ENCODE measurements around the gene PSMA6. TPM values are rescaled to one million over a fixed set of nuclear protein-coding genes. Genes with fewer than 3 reads are reported as not detected.
"Not testable (repeated sequence)": the region's sequence is repeated elsewhere in the genome, so short reads cannot be mapped to it uniquely, and the experiment has no call there.

The PSMA6 gene
- total RNA-seq, 6 experiments from 2014 or later: 186 to 233 (median 222) TPM

GRCh38 chr14:35298351-35298750, 6.2 kb downstream of the PSMA6 start:
- no peaks in the 10 kb centered on the region for H3K27me3 Mint-ChIP-seq (ENCODE audit: insufficient read depth)
- peaks cover 57% of the 10 kb centered on the region for H3K4me1 Mint-ChIP-seq (ENCODE audit: low read depth)
- H3K9me3 Mint-ChIP-seq: no peaks in the 10 kb centered on the region
- DNase-seq: no peak
- no peak for TF ChIP-seq CTCF (IDR thresholded peaks at IDR 0.05)
- no peak overlapping the region for H3K27ac Mint-ChIP-seq
- no peak overlapping the region for H3K4me3 Mint-ChIP-seq
- H3K36me3 Mint-ChIP-seq (ENCODE audit: low read depth): peaks cover 25% of the 10 kb centered on the region

GRCh38 chr14:35299708-35300107, 7.5 kb downstream of the PSMA6 start:
- Mint-ChIP-seq H3K4me3 (no peak overlapping the region), H3K4me1 (ENCODE audit: low read depth) (peaks cover 47% of the 10 kb centered on the region), H3K36me3 (ENCODE audit: low read depth) (peaks cover 20% of the 10 kb centered on the region), H3K27me3 (ENCODE audit: insufficient read depth) (no peaks in the 10 kb centered on the region), H3K9me3 (no peaks in the 10 kb centered on the region), H3K27ac (peak overlapping the region; percentile 59)
- TF ChIP-seq CTCF (IDR thresholded peaks at IDR 0.05): no peak
- no peak for DNase-seq

- Mint-ChIP-seq H3K4me1 (ENCODE audit: low read depth) (peaks cover 43% of the 10 kb centered on the region), H3K27me3 (ENCODE audit: insufficient read depth) (no peaks in the 10 kb centered on the region), H3K27ac (peak overlapping the region; percentile 59; the same call in 1 of the 2 replicates), H3K9me3 (no peaks in the 10 kb centered on the region), H3K4me3 (no peak overlapping the region), H3K36me3 (ENCODE audit: low read depth) (peaks cover 20% of the 10 kb centered on the region)
- no peak for TF ChIP-seq CTCF (IDR thresholded peaks at IDR 0.05)
- DNase-seq: no peak
Measured at GRCh38 chr14:35300228-35300627, 8.0 kb downstream of the PSMA6 start.

GRCh38 chr14:35301334-35301733, 9.2 kb downstream of the PSMA6 start:
- Mint-ChIP-seq H3K4me1 (ENCODE audit: low read depth) (peaks cover 43% of the 10 kb centered on the region), H3K36me3 (ENCODE audit: low read depth) (peaks cover 20% of the 10 kb centered on the region)
- H3K4me3 Mint-ChIP-seq; H3K27ac Mint-ChIP-seq; H3K27me3 Mint-ChIP-seq (ENCODE audit: insufficient read depth); H3K9me3 Mint-ChIP-seq; DNase-seq: not testable (repeated sequence)

- no peaks in the 10 kb centered on the region for H3K9me3 Mint-ChIP-seq
- TF ChIP-seq CTCF (IDR thresholded peaks at IDR 0.05): no peak
- no peak overlapping the region for H3K4me3 Mint-ChIP-seq
- H3K36me3 Mint-ChIP-seq (ENCODE audit: low read depth): peaks cover 20% of the 10 kb centered on the region
- H3K4me1 Mint-ChIP-seq (ENCODE audit: low read depth): peaks cover 43% of the 10 kb centered on the region
- no peaks in the 10 kb centered on the region for H3K27me3 Mint-ChIP-seq (ENCODE audit: insufficient read depth)
- no peak overlapping the region for H3K27ac Mint-ChIP-seq
- no peak for DNase-seq
Measured at GRCh38 chr14:35301735-35302528, 9.8 kb downstream of the PSMA6 start.

GRCh38 chr14:35303149-35303935, 11.2 kb downstream of the PSMA6 start:
- DNase-seq: no peak
- no peak for TF ChIP-seq CTCF (IDR thresholded peaks at IDR 0.05)
- Mint-ChIP-seq H3K36me3 (ENCODE audit: low read depth) (peaks cover 20% of the 10 kb centered on the region), H3K4me3 (no peak overlapping the region), H3K27me3 (ENCODE audit: insufficient read depth) (no peaks in the 10 kb centered on the region), H3K4me1 (ENCODE audit: low read depth) (peaks cover 35% of the 10 kb centered on the region), H3K27ac (no peak overlapping the region; the same call in 1 of the 2 replicates), H3K9me3 (no peaks in the 10 kb centered on the region)

All from HFFc6 (cell line).